ENCODE data around the gene MED8.

GRCh38 chr1:43430831-43431230, 41.2 kb upstream of the MED8 start:
- TF ChIP-seq CTCF (IDR thresholded peaks at IDR 0.05; ENCODE audit: insufficient read depth, low read length) (no peak), POLR2AphosphoS5 (IDR thresholded peaks at IDR 0.05; ENCODE audit: low read depth) (no peak), REST (IDR thresholded peaks at IDR 0.05; ENCODE audit: insufficient replicate concordance, low read depth) (no peak), SPI1 (IDR thresholded peaks at IDR 0.05; ENCODE audit: borderline replicate concordance, low read depth) (no peak), GABPA (IDR thresholded peaks at IDR 0.05; ENCODE audit: low read depth) (no peak)
